Activated CD8-positive, alpha-beta memory T cell treated with anti-CD3 and anti-CD28 coated beads for 48 hours (primary cell): ENCODE measurements around the gene KTI12.

ENCODE experiments used
- DNase-seq, 3 experiments: peaks; one replicate each; pipeline ENCODE4 v3.0.0-alpha.2; 2020; ENCODE audit warnings: low read depth in 2 of 3, low spot score in 2 of 3

KTI12 gene

GRCh38 chr1:51989582-51990477 lies 43.8 kb downstream of the KTI12 start:
- DNase-seq: no peak

GRCh38 chr1:51988254-51988653 lies 45.4 kb downstream of the KTI12 start:
- DNase-seq: no peak

- DNase-seq: no peak
These were observed 46.9 kb downstream of the KTI12 start for GRCh38 chr1:51986718-51987117.

DNA sequence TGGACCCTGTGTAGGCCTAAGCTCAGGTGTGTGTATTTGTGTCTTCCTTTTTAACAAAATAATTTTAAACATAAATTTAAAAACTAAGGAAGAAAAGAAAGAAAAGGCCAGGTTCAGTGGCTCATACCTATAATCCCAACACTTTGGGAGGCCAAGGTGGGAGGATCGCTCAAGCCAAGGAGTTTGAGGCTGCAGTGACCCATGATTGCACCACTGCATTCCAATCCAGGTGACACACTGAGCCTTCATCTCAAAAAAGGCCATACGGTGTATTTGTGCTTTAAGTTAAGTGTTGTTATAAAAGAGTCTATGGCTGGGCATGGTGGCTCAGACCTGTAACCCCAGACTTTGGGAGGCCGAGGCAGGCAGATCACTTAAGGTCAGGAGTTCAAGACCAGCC lies 51.4 kb downstream of the KTI12 start:
- no peak for DNase-seq
